ENCODE data around the gene CHEK1.
"Not testable (repeated sequence)": the region's sequence is repeated elsewhere in the genome, so short reads cannot be mapped to it uniquely, and the experiment has no call there.

CHEK1 gene

DNA sequence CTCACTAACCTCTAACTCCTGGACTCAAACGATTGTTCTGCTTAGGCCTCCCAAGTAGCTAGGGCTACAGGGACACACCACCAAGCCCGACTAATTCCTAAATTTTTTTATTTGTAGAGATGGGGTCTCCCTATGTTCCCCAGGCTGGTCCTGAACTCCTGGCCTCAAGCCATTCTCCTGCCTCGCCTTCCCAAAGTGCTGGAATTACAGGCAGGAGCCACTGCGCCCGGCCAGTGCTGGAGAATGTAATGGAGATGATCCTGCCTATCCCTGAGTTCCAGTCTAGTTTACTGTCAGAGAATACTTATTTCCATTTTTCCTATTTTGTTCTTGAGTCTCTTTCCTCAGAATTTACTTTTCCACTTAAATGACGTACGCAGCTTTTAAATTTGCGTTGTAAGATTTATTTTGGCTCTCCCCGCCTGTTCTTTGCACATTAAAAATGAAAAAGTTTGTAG is at the start of gene CHEK1:
TSS of gene CHEK1 (plus strand) at position 408 of the 458 bp plus-strand sequence. CDS start 1,606 bp downstream, outside the sequence.
- DNase-seq: no peak

DNA sequence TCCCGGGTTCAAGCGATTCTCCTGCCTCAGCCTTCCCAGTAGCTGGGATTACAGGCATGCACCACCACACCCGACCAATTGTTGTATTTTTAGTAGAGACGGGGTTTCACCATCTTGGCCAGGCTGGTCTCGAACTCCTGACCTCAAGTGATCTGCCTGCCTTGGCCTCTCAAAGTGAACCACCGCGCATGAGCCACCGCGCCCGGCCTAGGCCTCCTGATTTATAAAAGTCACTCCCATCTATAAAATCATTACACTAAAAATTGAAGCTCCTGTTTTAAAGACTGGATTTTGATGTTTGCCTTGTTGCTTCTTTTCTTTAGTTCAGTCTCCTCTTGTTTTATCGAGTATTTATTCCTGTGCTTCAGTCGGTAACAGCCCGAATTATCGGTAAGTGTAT is 47.8 kb upstream of the CHEK1 start:
- not testable (repeated sequence) for DNase-seq

DNA sequence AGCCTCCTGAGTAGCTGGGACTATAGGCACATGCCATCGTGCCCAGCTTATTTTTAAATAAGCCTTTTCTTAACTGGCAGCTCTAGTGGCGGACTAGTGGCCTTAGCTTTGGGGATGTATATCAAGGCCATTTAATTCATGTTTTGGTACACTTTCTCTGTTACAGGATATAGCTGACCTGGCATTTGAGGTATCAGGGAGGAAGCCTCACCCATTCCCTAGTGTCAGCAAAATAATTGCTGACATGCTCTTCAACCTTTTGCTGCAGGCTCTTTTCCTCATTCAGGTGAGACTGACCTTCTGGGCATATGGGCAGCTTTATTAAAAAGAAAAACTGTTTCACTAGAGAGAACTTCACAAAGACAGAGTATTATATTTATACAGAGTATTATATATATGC is 46.2 kb upstream of the CHEK1 start:
- no peak for DNase-seq

DNA sequence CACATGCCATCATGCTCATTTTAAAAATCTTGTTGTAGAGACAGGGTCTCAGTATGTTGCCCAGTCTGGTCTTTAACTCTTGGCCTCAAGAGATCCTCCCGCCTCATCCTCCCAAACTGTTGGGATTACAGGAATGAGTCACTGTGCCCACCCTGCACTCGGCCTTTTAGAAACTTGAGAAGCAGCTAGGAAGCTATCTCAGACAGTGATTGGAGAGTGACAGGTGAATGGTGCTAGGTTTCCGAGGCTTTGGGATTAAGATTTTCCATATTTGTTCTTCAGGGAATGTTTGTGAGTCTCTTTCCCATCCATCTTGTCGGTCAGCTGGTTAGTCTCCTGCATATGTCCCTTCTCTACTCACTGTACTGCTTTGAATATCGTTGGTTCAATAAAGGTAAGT is 45.2 kb upstream of the CHEK1 start:
- no peak for DNase-seq

DNA sequence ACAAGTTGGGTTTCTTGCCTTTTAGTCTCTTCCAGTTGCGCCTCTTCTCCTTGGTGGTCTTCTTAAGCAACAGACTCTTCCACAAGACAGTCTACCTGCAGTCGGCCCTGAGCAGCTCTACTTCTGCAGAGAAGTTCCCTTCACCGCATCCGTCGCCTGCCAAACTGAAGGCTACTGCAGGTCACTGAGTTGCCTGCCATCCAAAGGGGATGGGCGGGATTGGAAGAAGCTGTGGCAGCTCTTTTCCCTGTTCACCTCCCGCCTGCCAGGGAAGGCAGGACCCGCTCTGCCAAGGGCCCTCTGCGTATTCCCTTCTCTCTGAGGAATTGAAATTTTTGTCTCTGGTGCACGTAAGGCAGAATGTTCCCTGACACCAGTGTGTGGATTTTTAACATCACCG is 41.5 kb upstream of the CHEK1 start:
- DNase-seq: no peak

DNA sequence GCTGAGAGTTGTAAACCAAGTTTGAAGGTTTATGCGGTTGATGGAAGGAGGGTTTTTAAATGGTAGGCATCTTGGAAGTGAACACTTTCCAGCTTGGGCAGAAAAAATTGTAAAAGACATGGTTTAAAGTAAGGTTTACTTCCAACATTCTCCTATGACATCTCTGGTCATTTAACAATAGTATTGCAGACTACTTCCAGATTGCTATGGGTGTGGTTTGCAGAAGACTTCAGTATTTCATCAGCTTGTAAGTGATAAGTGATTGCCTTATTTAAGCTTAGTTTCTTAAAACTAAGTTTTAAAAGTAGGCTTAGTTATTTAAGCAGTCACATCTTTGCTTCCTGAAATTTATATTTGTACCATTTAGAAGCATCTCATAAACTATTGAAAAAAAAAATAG is 39.5 kb upstream of the CHEK1 start:
- no peak for DNase-seq

DNA sequence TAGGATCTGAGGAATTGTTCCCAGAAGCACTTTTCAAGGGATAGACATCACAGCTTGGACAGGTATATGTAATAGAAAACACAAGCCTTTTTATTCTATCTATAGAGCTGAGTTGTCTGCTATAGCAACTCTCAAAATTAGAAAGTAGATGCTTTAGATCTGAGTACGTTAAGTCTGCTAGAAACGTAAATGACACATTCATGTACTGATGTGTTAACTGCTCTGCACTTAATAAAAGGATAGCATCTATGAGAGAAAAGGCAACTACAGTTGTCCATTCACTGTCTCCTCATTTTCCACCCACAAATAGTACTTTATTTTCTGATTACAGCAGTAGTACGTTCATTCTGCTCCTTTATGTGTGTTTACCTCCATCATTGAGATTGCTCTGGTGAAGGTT is 38.3 kb upstream of the CHEK1 start:
- no peak for DNase-seq

DNA sequence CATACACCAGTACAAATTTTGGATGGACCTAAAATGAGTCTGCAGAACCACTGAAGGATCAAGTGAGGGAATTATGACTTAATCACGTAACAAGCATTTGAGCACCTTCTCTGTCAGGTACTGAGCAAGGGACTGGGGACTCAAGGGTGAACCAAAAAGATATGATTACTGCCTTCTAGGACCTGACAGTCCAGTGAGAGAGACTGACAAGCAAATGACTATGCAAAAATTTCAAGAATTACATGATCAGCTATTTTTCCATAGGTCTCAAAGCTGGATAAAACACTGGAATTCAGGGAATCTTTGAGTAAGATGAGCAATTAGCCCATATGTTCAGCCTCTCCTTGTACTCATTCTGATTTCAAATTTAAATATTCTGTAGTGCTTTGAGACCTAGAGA is 37.5 kb upstream of the CHEK1 start:
- DNase-seq: no peak

DNA sequence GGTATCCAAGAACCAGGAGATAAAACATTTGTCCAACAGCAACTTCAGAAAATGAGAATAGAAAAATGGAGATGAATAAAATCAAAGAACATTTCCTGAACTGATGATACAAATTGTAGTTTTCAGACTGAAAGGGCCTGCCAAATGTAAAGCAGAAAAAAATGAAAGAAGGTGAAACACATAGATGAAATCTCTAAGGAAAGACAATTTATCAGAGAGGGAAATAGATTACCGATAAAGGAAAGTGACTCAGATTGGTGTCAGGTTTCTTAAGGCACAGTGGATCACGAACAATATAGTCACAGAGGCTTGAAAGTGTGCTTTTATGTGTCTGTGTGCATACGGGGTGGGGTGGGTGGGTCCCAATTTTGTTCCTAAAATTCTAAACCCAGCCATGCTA is 36.5 kb upstream of the CHEK1 start:
- no peak for DNase-seq

DNA sequence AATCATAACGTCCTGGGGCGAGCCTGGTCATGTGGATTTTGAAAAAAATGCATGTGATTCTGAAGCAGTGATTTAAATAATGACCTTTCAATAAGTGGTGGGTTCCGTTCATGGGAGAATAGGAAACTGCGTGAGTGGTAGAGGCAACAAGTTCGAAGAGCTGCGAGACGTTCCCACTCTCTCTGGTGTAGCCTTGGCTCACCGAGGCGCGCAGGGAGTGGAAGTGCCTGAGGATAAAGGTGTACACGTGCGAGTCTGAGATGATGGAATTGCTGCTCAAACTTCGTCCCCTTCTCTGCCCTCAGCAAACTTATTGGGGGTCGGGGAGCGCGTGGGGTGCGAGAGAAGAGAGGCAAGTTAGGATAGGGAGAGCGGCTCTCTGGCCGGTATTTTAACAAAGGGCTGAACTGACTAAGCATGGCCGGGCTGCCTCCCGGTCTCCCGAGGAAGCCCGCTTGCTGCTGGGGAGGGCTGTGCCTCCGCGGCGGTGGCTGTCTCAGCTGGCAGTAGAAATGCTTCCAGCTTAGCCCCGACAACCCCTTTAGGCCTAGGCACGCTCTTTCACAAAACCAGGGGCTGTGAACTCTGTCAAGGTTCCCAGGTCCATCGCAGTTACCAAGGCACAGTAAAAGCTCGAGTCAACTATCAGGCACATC is 33.2 kb upstream of the CHEK1 start:
- peak; percentile 24 for DNase-seq

DNA sequence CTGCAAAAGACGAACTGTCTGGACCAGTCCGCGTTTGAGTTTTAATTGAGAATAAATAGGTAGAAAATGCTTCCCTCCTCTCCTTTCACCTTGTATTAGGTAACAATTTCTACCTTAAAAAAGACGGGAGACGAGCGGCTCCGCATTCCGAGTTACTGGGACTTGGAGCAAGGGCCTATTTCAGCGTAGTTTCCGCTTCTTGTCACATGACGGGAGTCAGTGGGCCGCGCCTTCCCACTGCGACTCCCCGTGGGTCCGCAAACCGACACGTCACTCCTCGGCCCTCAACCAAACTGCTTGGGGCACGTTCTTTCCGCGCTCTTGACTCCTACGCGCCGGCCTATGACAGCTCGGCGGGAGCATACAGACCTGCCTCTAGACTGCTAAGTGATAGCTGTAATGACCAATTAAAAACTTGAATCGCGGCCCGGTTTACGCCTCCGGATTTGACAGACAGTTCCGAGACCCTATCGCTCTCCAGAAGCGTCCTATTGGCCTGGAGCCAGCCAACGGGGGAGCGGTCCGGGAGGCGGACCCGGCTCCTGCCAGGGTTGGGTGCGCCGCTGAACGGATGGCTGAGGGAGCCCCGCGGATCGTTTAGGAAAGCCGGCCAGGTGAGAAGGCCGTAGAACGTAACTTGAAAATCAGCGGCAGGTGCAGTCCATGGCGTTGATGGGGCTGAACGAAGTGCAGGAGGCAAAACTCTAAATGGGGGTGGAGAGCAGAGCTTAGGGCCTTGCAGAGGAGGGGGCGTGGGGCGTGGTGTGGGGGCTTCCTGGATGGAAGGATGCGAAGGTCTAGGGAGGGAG is 32.5 kb upstream of the CHEK1 start, which contains the start of gene STT3A:
TSS of gene STT3A (plus strand) at position 548 of the 809 bp plus-strand sequence. CDS start 3,064 bp downstream, outside the sequence.
- peak; percentile 100 for DNase-seq

DNA sequence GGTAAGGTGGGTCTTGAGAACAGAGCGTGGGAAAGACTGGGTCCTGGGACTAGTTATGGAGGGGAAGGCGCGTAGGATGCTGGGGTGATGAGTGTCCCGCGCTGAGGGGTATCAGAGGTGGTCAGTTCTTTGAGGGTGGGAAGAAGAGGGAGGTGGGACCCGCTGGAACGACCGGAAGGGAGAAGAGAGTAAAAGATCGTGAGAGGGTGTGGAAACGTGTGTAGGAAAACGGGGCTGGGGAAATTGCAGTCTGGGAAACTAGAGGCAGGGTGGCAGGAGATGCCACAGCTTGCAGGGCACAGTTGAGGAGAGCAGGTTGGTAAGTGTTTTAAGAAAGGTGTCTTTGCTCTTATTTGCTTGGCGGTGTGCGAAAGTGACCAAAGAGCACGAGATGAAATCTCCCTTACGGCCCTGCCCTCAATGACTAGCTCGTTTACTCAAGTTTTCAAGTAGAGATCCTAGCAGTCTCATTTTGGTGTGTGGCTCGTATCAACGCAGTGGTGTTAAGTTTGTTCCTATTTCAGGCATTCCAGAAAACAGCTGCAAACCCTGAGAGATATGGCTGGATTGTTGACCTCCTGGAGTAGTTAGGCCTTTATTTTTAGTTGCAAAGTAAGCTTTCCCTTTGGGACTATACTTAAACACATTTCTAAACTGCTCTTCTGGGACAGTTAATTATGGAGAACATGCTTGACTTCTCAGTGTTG is 31.7 kb upstream of the CHEK1 start:
- DNase-seq: peak; percentile 72

DNA sequence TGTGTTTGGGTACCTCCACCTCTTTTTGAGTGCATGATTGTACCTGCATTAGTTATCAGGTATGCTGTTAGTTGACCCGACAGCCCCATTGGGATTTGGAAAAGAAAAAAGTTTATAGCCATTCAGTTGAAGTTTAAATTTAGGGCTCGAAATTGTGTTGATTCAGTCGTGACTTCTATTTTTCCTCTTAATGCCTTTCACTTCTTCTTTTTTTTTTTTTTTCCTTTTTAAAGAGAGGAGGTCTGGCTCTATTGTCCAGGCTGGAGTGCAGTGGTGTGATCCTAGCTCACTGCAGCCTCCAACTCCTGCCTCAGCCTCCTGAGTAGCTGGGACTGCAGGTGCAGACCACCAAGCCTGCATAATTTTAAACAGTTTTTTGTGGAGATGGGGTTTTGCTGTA is 30.0 kb upstream of the CHEK1 start:
- no peak for DNase-seq

DNA sequence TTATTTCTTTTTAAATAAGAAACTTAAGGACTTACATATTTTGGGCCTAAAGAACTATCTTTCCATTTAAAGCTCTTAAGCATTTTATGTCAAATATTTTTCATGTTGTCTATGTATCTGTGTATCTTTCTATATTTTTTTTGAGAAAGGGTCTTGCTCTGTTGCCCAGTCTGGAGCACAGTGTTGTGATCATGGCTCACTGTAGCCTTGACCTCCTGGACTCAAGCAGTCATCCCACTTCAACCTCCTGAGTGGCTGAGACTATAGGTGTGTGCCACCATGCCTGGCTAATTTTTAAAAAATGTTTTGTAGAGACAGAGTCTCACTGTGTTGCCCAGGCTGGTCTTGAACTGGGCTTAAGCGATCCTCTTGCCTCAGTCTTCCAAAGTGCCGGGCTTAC is 24.3 kb upstream of the CHEK1 start:
- DNase-seq: no peak

DNA sequence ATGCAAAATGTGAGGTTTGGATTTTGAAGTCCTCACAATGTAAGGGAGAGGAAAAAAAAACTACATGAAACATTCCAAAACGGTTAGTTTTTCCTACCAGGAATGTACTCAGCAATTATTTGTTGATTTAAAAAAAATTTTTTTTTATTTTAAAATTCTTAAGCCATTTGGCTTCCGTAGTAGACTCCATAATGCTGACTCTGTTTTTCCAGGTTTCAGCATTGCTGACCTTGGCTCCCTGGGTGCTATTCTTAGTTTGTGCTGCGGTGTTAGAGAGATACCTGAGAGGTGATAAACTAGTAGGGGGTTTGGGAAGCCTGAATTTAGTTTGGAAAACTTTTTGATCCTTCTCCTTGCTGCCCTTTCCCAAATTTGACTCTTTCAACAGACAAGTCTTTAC is 21.8 kb upstream of the CHEK1 start:
- no peak for DNase-seq

DNA sequence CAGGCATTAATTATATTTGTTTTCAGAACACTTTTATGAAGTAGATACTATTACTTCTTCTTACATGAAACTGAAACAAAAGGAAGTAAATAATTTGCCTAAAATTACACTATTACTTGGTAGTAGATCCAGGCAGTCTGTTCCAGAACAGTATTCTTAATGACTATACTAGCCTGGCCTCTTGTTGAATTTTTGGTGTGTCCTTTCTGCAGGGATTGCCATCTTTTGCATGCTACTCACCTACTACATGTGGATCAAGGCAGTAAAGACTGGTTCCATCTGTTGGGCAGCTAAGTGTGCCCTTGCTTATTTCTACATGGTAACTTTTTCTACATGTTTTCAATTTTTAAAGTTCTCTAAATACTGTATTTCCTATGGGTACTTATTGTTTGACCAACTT is 19.5 kb upstream of the CHEK1 start:
- DNase-seq: no peak

DNA sequence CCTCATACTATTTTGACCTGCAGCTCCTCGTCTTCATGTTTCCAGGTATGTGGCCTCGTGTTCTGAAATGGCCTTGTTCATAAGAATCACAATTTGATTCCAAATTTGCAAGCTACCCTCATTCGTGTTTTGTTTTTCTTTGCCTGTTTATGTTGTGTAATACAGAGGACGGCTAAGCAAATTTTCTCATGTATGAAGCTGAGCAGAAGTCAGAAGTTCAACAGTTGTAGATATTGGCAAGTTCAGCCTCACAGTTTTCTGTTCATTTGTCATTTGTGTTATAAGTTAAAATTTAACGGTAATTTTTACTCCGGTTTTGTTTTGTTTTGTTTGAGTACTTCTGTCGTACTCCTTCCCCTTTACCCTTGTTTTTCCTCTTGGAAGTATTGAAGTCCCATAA is 15.4 kb upstream of the CHEK1 start:
- DNase-seq: no peak

DNA sequence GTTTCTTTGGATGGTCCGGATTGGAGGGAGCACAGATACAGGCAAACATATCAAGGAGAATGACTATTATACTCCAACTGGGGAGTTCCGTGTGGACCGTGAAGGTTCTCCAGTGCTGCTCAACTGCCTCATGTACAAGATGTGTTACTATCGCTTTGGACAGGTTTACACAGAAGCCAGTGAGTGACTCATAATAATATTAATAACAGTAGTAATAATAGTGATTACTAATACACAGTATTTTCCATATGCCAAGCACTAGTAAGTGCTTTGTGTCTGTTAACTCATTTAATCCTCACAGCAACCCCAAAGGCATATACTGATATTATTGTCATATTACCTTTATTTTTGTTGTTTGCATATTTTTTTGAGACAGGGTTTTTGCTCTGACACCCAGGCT is 6.6 kb upstream of the CHEK1 start:
- DNase-seq: no peak

DNA sequence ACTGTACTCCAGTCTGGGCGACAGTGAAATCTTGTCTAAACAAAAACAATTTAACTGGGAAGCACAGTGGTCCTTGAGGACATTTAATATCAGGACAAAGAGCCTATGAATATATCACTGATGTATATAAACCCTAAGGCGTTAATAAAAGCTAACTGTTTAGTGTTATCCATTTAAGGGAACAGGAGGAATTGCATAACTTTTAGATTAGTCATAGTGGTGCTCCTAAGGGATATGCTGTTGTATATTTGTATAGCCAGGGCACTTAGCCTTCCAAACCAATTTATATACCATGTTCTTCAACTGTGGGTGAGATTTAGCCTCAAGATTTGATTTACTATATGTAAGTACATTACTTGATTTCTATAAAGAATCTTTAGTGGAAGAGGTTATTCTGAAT is 3.0 kb upstream of the CHEK1 start:
- no peak for DNase-seq

DNA sequence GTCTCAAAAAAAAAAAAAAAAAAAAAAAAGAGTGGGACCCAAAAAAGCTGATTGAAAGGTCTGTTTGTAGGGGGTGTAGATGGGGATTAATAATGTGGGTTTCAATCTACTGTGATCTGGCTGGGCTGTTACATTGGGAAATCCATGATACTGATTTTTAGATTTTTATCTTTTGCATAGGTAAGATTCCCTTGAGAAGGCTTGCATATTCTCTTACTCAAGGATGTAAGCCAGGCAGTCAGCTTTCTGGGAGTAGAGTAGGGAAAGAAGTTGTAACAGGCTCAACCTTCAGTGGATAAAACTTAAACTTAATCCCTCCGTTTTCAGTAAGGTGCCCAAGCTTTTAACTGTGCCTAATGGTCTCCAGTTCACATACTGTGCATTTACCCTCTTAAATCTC is 1.9 kb upstream of the CHEK1 start:
- DNase-seq: no peak

DNA sequence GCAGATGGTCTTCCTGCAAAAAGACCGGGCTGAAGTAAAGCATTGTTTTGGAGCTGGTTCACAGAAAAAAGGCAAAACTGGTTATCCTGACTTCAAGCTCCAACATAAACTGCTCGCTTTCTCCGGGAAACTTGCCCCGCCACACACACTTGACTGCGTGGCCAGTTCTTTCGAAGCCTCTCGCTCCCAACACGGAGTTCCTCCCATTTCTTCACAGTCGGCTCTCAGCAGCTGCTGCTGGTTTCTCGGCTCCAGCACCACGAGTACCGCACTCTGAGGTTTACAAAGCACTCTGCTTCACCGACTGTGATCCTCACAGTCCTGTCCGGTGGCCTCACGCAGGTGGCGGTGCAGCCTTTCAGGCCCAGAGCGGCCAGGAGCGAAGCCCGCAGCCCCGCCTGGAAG is 264 bp downstream of the CHEK1 start:
- DNase-seq: no peak

DNA sequence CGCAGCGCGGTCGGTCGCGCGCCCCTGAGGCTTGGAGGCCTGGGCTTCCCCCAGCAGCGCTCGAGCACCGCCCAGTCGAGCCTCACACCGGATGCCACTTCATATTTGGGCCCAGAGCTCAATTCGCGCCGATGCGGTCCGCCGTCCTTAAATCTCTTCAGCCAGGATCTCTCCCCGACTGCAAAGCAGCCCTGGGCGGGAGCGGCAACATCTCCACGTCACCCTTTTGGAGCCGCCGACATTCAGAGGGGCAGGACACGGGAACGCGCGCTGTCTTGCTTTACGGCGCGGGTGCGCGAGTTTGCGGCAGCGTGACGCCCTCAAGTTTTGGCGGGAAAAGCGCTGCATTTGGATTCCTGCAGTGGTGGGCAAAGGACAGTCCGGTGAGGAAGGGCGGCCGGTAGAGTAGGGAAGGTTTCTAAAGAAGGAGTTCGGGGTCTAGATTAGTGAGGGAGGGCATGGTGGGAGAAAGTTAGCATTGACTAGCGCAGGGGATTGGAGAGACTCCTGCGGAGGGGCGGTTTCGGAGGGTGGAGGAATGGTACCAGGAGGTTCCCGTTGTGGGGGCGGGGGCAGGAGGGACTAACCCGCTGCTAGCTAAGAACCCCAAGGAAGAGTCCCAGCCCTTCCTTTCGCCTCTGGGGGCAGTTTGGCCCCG is 796 bp downstream of the CHEK1 start:
- peak; percentile 90 for DNase-seq

DNA sequence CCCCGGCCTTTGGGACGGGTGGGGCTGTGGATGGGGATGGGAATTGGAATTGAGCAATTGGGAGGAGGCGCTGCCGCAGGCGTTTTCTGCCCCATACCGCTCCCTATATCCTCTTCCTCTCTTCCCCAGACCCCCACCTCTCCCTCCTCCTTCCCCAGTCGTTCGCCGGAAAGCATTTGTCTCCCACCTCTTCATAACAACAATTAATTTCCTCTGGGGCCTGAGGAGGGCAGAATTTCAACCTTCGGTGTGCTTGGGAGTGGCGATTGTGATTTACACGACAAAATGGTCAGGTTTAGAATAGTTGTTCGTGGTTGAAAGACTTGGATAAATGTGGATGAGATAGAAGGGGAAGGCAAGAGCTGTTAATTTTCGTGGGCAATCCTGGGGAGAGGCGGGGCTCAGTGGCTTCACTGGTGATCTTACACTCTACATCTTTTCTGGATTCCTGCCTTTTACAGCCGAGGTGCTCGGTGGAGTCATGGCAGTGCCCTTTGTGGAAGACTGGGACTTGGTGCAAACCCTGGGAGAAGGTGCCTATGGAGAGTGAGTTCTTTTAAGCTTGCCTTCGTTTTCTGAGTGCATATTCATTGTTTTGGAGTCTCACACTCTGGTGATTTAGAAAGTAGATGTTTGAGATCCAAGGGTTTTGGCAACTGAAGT is 1.5 kb downstream of the CHEK1 start:
- peak; percentile 90 for DNase-seq

Data from DMS79 (cell line).